ENCODE results near the gene R3HDM2. TPM values are rescaled to one million over a fixed set of nuclear protein-coding genes. Genes with fewer than 3 reads are reported as not detected.

R3HDM2 gene
- total and polyA plus RNA-seq, 4 donors = 7.4 to 28.9 (median 15.1) TPM

DNA sequence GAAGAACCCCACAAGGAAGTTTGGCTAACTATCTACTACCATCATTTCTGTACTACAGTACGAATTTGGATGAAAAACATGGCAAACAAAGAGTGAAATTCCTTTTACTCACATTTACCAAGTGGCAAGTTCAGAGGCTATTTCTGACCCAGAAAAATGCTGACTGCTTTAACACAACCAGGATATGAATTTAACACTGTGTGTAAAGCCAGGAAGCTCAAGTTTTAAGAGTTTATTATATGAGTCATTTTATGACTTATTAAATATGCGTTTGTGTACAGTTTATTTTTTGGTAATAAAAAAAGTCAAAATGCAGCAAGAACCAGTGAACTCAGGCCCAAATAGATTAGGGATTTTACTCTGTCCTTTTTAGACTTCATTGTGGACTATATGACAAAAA, 121.4 kb downstream of the R3HDM2 start:
- no peaks in the 10 kb centered on the region for H3K4me1 ChIP-seq (ENCODE audit: control insufficient read depth in 4 of 4, insufficient read depth in 4 of 4, low read length in 3 of 4)
- peak overlapping the region in 1 of 2 donors; percentile 18 for H3K27ac ChIP-seq (ENCODE audit: low read depth in 1 of 2, low read length in 2 of 2)
- no peak for TF ChIP-seq FOXA2 (IDR thresholded peaks at IDR 0.05)
- no peak for TF ChIP-seq HNF4G (IDR thresholded peaks at IDR 0.05)
- no peak for TF ChIP-seq CTCF (IDR thresholded peaks at IDR 0.05; ENCODE audit: low read depth, low read length, missing input control)
- TF ChIP-seq FOXA1 (IDR thresholded peaks at IDR 0.05) = no peak
- TF ChIP-seq RXRA (IDR thresholded peaks at IDR 0.05) = no peak
- TF ChIP-seq JUND (IDR thresholded peaks at IDR 0.05) = no peak
- H3K27me3 ChIP-seq (ENCODE audit: control insufficient read depth in 4 of 4, insufficient read depth in 4 of 4, low read length in 3 of 4) = no peaks in the 10 kb centered on the region
- no peaks in the 10 kb centered on the region for H3K9me3 ChIP-seq (ENCODE audit: control insufficient read depth in 4 of 4, low read length in 3 of 4)
- no peak for DNase-seq (ENCODE audit: low spot score)
- no peak overlapping the region for H3K9ac ChIP-seq (ENCODE audit: low read depth in 1 of 2, low read length in 2 of 2)
- WGBS = 63% methylated on average over 2 of the region's 2 CpGs
- peaks cover 0 to 23% (median 12%) of the 10 kb centered on the region in 4 donors for H3K36me3 ChIP-seq (ENCODE audit: control insufficient read depth in 4 of 4, insufficient read depth in 3 of 4, low read depth in 1 of 4, low read length in 3 of 4)
- H3K4me3 ChIP-seq (ENCODE audit: low read depth in 1 of 3, low read length in 3 of 3) = no peak overlapping the region

DNA sequence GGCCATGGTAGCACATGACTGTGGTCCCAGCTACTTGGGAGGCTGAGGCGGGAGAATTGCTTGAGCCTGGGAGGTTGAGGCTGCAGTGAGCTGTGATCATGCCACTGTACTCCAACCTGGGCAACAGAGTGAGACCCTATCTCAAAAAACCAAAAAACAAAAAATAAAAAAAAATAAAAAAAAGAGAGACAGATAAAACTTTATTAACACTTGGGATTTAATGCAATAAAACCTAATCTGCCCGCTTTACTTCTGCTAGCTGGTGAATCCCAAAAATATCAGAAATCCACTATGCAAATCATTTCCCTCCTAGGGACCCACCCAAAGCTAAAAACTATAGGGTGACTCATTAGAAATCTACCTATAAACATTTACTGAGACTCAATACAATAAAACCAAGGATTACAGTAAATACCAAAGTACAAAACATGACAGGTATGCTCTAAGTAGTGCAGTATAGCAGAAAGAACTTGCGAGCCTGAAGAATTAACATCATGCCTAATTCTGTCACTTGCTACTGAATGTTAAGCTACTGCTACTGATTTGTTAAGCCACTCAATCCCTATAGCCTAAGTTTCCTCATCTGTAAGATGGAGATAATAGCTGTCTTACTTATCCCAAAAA, 129.8 kb downstream of the R3HDM2 start:
- no peak overlapping the region for H3K27ac ChIP-seq (ENCODE audit: low read depth in 1 of 2, low read length in 2 of 2)
- DNase-seq (ENCODE audit: low spot score) = no peak
- TF ChIP-seq MAX (IDR thresholded peaks at IDR 0.05) (no peak), SP1 (IDR thresholded peaks at IDR 0.05) (no peak), FOXA1 (IDR thresholded peaks at IDR 0.05) (no peak), RXRA (IDR thresholded peaks at IDR 0.05) (no peak), YY1 (IDR thresholded peaks at IDR 0.05) (no peak), HNF4A (conservative IDR thresholded peaks at IDR 0.05) (no peak), EGR1 (IDR thresholded peaks at IDR 0.05; ENCODE audit: low read depth in 2 of 2) (no peak), HNF4G (IDR thresholded peaks at IDR 0.05) (no peak), TAF1 (conservative IDR thresholded peaks at IDR 0.05) (no peak)
- H3K36me3 ChIP-seq (ENCODE audit: control insufficient read depth in 4 of 4, insufficient read depth in 3 of 4, low read depth in 1 of 4, low read length in 3 of 4) = peaks cover 10 to 73% (median 37%) of the 10 kb centered on the region in 4 donors
- H3K9me3 ChIP-seq (ENCODE audit: control insufficient read depth in 4 of 4, low read length in 3 of 4) = no peaks in the 10 kb centered on the region
- H3K9ac ChIP-seq (ENCODE audit: low read depth in 1 of 2, low read length in 2 of 2) = no peak overlapping the region
- no peaks in the 10 kb centered on the region for H3K27me3 ChIP-seq (ENCODE audit: control insufficient read depth in 4 of 4, insufficient read depth in 4 of 4, low read length in 3 of 4)
- WGBS = 98% methylated on average over 3 of the region's 3 CpGs
- H3K4me3 ChIP-seq (ENCODE audit: low read depth in 1 of 3, low read length in 3 of 3) = no peak overlapping the region
- H3K4me1 ChIP-seq (ENCODE audit: control insufficient read depth in 4 of 4, insufficient read depth in 4 of 4, low read length in 3 of 4) = no peaks in the 10 kb centered on the region

DNA sequence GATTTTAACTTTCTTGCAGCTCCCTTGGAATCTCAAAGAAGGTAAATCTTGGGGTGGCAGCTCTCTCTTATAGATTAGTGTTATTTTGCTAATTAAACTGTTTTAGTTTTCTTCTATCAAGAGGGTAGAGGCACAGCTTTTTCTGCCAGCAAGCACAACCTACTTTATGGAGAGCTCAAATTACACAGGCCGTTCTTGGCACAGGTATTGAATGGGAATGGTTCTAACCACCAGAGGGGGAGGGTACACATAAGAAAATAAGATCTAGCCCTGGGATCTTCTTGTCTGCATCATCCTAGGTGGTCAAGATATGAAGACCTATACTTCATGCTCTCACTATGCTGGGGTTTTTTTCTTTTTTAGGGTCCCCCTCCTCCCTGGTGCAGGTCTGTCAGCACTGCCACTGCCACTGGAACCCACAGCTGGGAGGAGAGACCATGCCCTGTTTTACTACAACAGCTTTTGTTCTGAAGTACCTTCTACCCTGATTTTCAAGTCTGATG, 131.3 kb downstream of the R3HDM2 start:
- no peaks in the 10 kb centered on the region for H3K27me3 ChIP-seq (ENCODE audit: control insufficient read depth in 4 of 4, insufficient read depth in 4 of 4, low read length in 3 of 4)
- H3K36me3 ChIP-seq (ENCODE audit: control insufficient read depth in 4 of 4, insufficient read depth in 3 of 4, low read depth in 1 of 4, low read length in 3 of 4) = peaks cover 13 to 78% (median 45%) of the 10 kb centered on the region in 4 donors
- H3K27ac ChIP-seq (ENCODE audit: low read depth in 1 of 2, low read length in 2 of 2) = no peak overlapping the region
- WGBS = 78% methylated on average over 1 of the region's 1 CpG
- DNase-seq (ENCODE audit: low spot score) = no peak
- H3K4me1 ChIP-seq (ENCODE audit: control insufficient read depth in 4 of 4, insufficient read depth in 4 of 4, low read length in 3 of 4) = no peaks in the 10 kb centered on the region
- no peaks in the 10 kb centered on the region for H3K9me3 ChIP-seq (ENCODE audit: control insufficient read depth in 4 of 4, low read length in 3 of 4)
- H3K9ac ChIP-seq (ENCODE audit: low read depth in 1 of 2, low read length in 2 of 2) = no peak overlapping the region
- no peak overlapping the region for H3K4me3 ChIP-seq (ENCODE audit: low read depth in 1 of 3, low read length in 3 of 3)
- no peak for TF ChIP-seq JUND (IDR thresholded peaks at IDR 0.05)
- TF ChIP-seq RXRA (IDR thresholded peaks at IDR 0.05) = no peak
- TF ChIP-seq FOXA2 (IDR thresholded peaks at IDR 0.05) = no peak
- TF ChIP-seq, protein P1, sequence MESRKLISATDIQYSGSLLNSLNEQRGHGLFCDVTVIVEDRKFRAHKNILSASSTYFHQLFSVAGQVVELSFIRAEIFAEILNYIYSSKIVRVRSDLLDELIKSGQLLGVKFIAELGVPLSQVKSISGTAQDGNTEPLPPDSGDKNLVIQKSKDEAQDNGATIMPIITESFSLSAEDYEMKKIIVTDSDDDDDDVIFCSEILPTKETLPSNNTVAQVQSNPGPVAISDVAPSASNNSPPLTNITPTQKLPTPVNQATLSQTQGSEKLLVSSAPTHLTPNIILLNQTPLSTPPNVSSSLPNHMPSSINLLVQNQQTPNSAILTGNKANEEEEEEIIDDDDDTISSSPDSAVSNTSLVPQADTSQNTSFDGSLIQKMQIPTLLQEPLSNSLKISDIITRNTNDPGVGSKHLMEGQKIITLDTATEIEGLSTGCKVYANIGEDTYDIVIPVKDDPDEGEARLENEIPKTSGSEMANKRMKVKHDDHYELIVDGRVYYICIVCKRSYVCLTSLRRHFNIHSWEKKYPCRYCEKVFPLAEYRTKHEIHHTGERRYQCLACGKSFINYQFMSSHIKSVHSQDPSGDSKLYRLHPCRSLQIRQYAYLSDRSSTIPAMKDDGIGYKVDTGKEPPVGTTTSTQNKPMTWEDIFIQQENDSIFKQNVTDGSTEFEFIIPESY (IDR thresholded peaks at IDR 0.05) = no peak
- no peak for TF ChIP-seq SP1 (IDR thresholded peaks at IDR 0.05)
- no peak for TF ChIP-seq HNF4A (conservative IDR thresholded peaks at IDR 0.05)
- no peak for TF ChIP-seq RAD21 (IDR thresholded peaks at IDR 0.05)
- no peak for TF ChIP-seq REST (IDR thresholded peaks at IDR 0.05)
- TF ChIP-seq FOXA1 (IDR thresholded peaks at IDR 0.05) = no peak
- no peak for TF ChIP-seq TAF1 (conservative IDR thresholded peaks at IDR 0.05)
- no peak for TF ChIP-seq ATF3 (IDR thresholded peaks at IDR 0.05)
- TF ChIP-seq GABPA (IDR thresholded peaks at IDR 0.05 in 1 of 2, conservative IDR thresholded peaks at IDR 0.05 in 1 of 2) = no peak

Data from liver (tissue), 9 donors.